HG03439 (cell line): ENCODE results near the gene WNT9B.

Experiments used
- ATAC-seq: cut with Tn5 transposase; IDR thresholded peaks from one replicate; pipeline ENCODE4 v1.9.1; 2021; ENCODE audit warnings: mild to moderate bottlenecking, moderate library complexity; ENCODE audit not compliant: unreplicated experiment

WNT9B gene

GRCh38 chr17:46879101-46879500, 27.7 kb downstream of the WNT9B start:
- ATAC-seq: no peak

GRCh38 chr17:46881015-46881414, 29.6 kb downstream of the WNT9B start:
- ATAC-seq: no peak

GRCh38 chr17:46882666-46883065, 31.3 kb downstream of the WNT9B start:
- no peak for ATAC-seq

- ATAC-seq: no peak
These were observed 32.6 kb downstream of the WNT9B start for GRCh38 chr17:46883871-46884520.

GRCh38 chr17:46884552-46884951, 33.2 kb downstream of the WNT9B start:
- no peak for ATAC-seq

GRCh38 chr17:46885415-46886309, 34.3 kb downstream of the WNT9B start:
- ATAC-seq: no peak

- no peak for ATAC-seq
These were observed 34.9 kb downstream of the WNT9B start for GRCh38 chr17:46886310-46886663.

- ATAC-seq: no peak
These were observed 36.3 kb downstream of the WNT9B start for GRCh38 chr17:46887717-46888116.

- ATAC-seq: no peak
These were observed 37.3 kb downstream of the WNT9B start for GRCh38 chr17:46888727-46889126.

- ATAC-seq: no peak
These were observed 38.1 kb downstream of the WNT9B start for GRCh38 chr17:46889519-46889918.

GRCh38 chr17:46889992-46890564, 38.7 kb downstream of the WNT9B start:
- ATAC-seq: no peak

- no peak for ATAC-seq
These were observed 39.3 kb downstream of the WNT9B start for GRCh38 chr17:46890638-46891037.

- ATAC-seq: no peak
These were observed 40.9 kb downstream of the WNT9B start for GRCh38 chr17:46892192-46892703.

GRCh38 chr17:46894024-46894423, 42.6 kb downstream of the WNT9B start:
- ATAC-seq: no peak

GRCh38 chr17:46894476-46895151, 43.2 kb downstream of the WNT9B start:
- ATAC-seq: no peak

- no peak for ATAC-seq
These were observed 43.8 kb downstream of the WNT9B start for GRCh38 chr17:46895171-46895570.

- no peak for ATAC-seq
These were observed 45.6 kb downstream of the WNT9B start for GRCh38 chr17:46896991-46897390.

GRCh38 chr17:46898364-46898763, 47.0 kb downstream of the WNT9B start:
- no peak for ATAC-seq

- no peak for ATAC-seq
These were observed 47.5 kb downstream of the WNT9B start for GRCh38 chr17:46898860-46899259.

GRCh38 chr17:46901291-46901690, 49.9 kb downstream of the WNT9B start:
- no peak for ATAC-seq
